ENCODE results near the gene PPP5C.

DNA sequence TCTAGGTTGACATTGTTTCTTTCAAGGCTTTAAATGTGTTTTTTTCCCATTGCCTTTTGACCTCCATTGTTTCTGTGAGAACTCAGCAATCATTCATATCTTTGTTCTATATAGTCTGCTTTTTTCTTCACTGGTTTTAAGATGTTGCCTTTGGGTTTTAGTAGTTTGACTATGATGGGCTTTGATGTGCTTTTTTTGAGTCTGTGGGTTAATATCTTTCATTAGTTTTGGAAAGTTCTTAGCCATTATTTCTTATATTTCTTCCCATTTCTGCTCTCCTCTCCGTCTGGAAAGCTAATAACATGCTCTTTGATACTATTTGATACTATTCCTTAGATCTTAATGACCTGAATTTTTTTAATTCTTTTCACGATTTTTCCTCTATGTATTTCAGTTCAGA is 33.8 kb downstream of the PPP5C start:
- no peak for TF ChIP-seq POLR2A (IDR thresholded peaks at IDR 0.05; ENCODE audit: borderline replicate concordance, extremely low read depth, insufficient read depth, insufficient read length)
- TF ChIP-seq, protein P1, sequence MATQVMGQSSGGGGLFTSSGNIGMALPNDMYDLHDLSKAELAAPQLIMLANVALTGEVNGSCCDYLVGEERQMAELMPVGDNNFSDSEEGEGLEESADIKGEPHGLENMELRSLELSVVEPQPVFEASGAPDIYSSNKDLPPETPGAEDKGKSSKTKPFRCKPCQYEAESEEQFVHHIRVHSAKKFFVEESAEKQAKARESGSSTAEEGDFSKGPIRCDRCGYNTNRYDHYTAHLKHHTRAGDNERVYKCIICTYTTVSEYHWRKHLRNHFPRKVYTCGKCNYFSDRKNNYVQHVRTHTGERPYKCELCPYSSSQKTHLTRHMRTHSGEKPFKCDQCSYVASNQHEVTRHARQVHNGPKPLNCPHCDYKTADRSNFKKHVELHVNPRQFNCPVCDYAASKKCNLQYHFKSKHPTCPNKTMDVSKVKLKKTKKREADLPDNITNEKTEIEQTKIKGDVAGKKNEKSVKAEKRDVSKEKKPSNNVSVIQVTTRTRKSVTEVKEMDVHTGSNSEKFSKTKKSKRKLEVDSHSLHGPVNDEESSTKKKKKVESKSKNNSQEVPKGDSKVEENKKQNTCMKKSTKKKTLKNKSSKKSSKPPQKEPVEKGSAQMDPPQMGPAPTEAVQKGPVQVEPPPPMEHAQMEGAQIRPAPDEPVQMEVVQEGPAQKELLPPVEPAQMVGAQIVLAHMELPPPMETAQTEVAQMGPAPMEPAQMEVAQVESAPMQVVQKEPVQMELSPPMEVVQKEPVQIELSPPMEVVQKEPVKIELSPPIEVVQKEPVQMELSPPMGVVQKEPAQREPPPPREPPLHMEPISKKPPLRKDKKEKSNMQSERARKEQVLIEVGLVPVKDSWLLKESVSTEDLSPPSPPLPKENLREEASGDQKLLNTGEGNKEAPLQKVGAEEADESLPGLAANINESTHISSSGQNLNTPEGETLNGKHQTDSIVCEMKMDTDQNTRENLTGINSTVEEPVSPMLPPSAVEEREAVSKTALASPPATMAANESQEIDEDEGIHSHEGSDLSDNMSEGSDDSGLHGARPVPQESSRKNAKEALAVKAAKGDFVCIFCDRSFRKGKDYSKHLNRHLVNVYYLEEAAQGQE (IDR thresholded peaks at IDR 0.05; ENCODE audit: low read depth), result no peak
- TF ChIP-seq, protein P2, sequence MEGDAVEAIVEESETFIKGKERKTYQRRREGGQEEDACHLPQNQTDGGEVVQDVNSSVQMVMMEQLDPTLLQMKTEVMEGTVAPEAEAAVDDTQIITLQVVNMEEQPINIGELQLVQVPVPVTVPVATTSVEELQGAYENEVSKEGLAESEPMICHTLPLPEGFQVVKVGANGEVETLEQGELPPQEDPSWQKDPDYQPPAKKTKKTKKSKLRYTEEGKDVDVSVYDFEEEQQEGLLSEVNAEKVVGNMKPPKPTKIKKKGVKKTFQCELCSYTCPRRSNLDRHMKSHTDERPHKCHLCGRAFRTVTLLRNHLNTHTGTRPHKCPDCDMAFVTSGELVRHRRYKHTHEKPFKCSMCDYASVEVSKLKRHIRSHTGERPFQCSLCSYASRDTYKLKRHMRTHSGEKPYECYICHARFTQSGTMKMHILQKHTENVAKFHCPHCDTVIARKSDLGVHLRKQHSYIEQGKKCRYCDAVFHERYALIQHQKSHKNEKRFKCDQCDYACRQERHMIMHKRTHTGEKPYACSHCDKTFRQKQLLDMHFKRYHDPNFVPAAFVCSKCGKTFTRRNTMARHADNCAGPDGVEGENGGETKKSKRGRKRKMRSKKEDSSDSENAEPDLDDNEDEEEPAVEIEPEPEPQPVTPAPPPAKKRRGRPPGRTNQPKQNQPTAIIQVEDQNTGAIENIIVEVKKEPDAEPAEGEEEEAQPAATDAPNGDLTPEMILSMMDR (IDR thresholded peaks at IDR 0.05 in 2 of 3, conservative IDR thresholded peaks at IDR 0.05 in 1 of 3; ENCODE audit: borderline replicate concordance in 1 of 3, insufficient read depth in 1 of 3, low read depth in 2 of 3, low read length in 2 of 3), result no peak
- no peak for TF ChIP-seq SIN3A (IDR thresholded peaks at IDR 0.05; ENCODE audit: low read depth)

Measured in HCT116 (cell line).